K562 treated with DMSO at 1 percent for 12 hours (cell line): ENCODE measurements around the gene CD40LG. TPM values are rescaled to one million over a fixed set of nuclear protein-coding genes. Genes with fewer than 3 reads are reported as not detected.

Source experiments
- total RNA-seq: library from RNA; unstranded; fragments of 300-600 nt; gene quantifications from 2 replicates; pipeline ENCODE4 v1.2.3, GENCODE V29; 2022; ENCODE audit not compliant: insufficient read depth

CD40LG gene
- not detected in 2 replicates for total RNA-seq

DNA sequence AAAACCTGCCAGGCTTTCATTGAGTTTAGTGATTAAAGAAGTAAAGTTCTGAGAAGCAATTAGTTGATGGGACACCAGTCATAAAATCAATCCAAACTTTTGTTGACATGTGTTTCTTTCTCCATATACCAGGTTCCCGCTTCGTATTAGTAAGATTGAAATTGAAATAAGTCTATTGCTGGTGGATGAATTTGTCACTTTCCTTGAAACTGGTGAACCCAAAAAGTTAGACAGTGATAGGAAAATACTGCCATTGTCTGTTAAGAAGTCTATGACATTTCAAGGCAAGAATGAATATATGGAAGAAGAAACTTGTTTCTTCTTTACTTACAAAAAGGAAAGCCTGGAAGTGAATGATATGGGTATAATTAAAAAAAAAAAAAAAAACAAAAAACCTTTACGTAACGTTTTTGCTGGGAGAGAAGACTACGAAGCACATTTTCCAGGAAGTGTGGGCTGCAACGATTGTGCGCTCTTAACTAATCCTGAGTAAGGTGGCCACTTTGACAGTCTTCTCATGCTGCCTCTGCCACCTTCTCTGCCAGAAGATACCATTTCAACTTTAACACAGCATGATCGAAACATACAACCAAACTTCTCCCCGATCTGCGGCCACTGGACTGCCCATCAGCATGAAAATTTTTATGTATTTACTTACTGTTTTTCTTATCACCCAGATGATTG, at the start of gene CD40LG:
Gene CD40LG (plus strand): TSS at position 482 of the 684 bp plus-strand sequence. CDS start 91 bp downstream, at position 573.

Other genes starting within 250 kb of the CD40LG start
- gene BRS3, start 160.2 kb upstream of the CD40LG start, total RNA-seq: 0.49 TPM in 1 of 2 replicates, not detected in the other
- 25.8 and 50.9 TPM in 2 replicates for gene HTATSF1, start 150.6 kb upstream of the CD40LG start, total RNA-seq
- gene VGLL1, start 115.9 kb upstream of the CD40LG start, total RNA-seq: not detected in 2 replicates
- gene ARHGEF6, start 132.8 kb downstream of the CD40LG start, total RNA-seq: 7.1 and 24.2 TPM in 2 replicates
- gene RBMX, start 232.6 kb downstream of the CD40LG start, total RNA-seq: 96.4 and 167 TPM in 2 replicates